Activated naive CD4-positive, alpha-beta T cell treated with anti-CD3 and anti-CD28 coated beads, Interleukin-2, amount 10 ng/mL, durations not matched to agents 5 hours and 36 hours (primary cell): Measurements from ENCODE around the gene UQCC5. TPM values are rescaled to one million over a fixed set of nuclear protein-coding genes. Genes with fewer than 3 reads are reported as not detected.

ENCODE experiments used
- total RNA-seq, 2 experiments: library from RNA; stranded (reverse); gene quantifications; one replicate each; pipeline ENCODE4 v1.2.3, GENCODE V29; 2021

The UQCC5 gene
- total RNA-seq, result 1 to 10 TPM; 9.2 to 9.6 TPM

GRCh38 chr3:52536369-52537164, at the start of gene UQCC5:
UQCC5 (plus strand) TSS chr3:52536605; CDS start chr3:52536756, 151 bp downstream.

GRCh38 chr3:52494886-52495495, 41.4 kb upstream of the UQCC5 start, which contains the start of gene STAB1:
STAB1 (plus strand) TSS chr3:52495338; CDS start chr3:52495414, 76 bp downstream.

GRCh38 chr3:52533623-52534280, 2.7 kb upstream of the UQCC5 start, which contains the start of gene NT5DC2:
NT5DC2 (minus strand) TSS chr3:52533857; CDS start chr3:52533737, 120 bp downstream.

Other genes starting within 250 kb of the UQCC5 start
- gene GLYCTK, start 248.8 kb upstream of the UQCC5 start, total RNA-seq, result 10 to 100 TPM; 35.3 TPM
- gene DNAH1, start 220.3 kb upstream of the UQCC5 start, total RNA-seq, result 10 to 100 TPM; 26.3 to 27.1 TPM
- 10 to 100 TPM; 87.8 to 90.6 TPM for gene BAP1, start 126.6 kb upstream of the UQCC5 start, total RNA-seq
- gene PHF7, start 125.9 kb upstream of the UQCC5 start, total RNA-seq, result 10 to 100 TPM; 17.1 to 19.7 TPM
- gene SEMA3G, start 91.5 kb upstream of the UQCC5 start, total RNA-seq, result not detected
- gene TNNC1, start 82.6 kb upstream of the UQCC5 start, total RNA-seq, result 1 to 10 TPM; 1.9 to 2.1 TPM
- gene NISCH, start 81.0 kb upstream of the UQCC5 start, total RNA-seq, result 10 to 100 TPM; 86.5 to 90.2 TPM
- gene STAB1, start 41.3 kb upstream of the UQCC5 start, total RNA-seq, result not detected
- 10 to 100 TPM; 23.6 to 27.3 TPM for gene NT5DC2, start 2.7 kb upstream of the UQCC5 start, total RNA-seq
- gene PBRM1, start 149.3 kb downstream of the UQCC5 start, total RNA-seq, result 10 to 100 TPM; 81.3 to 81.5 TPM
- gene GNL3, start 149.4 kb downstream of the UQCC5 start, total RNA-seq, result 10 to 100 TPM; 71.3 to 72.0 TPM
- gene GLT8D1, start 169.2 kb downstream of the UQCC5 start, total RNA-seq, result 10 to 100 TPM; 39.6 to 41.7 TPM
- 10 to 100 TPM; 92.3 to 98.5 TPM for gene SPCS1, start 169.5 kb downstream of the UQCC5 start, total RNA-seq
- 10 to 100 TPM; 16.5 to 18.7 TPM for gene NEK4, start 234.3 kb downstream of the UQCC5 start, total RNA-seq
- not detected for gene ITIH1, start 241.0 kb downstream of the UQCC5 start, total RNA-seq